Panc1 (cell line): ENCODE measurements around the gene CANX. TPM values are rescaled to one million over a fixed set of nuclear protein-coding genes. Genes with fewer than 3 reads are reported as not detected.

ENCODE experiments used
- ATAC-seq: fragments of 200-7000 bp; cut with Tn5 transposase; 2 replicates; pipeline ENCODE4 v1.9.1; 2020; ENCODE audit warnings: mild to moderate bottlenecking, moderate library complexity
- BruUV-seq: library from RNA; stranded (reverse); fragments of 400-500 nt; replicated peaks from 2 replicates; lab custom pipeline; 2021; lab: Mats Ljungman, UMichigan
- CTCF ChIA-PET: fragments of 300-600 bp; sonication (Branson Sonifier 250); formaldehyde crosslinking; loops from one replicate; lab custom pipeline; 2022; ENCODE audit warnings: antibody characterized with exemption; lab: Charles Lee
- POLR2A ChIA-PET: fragments of 300-600 bp; sonication (Branson Sonifier 250); formaldehyde crosslinking; loops from one replicate; lab custom pipeline; 2022; ENCODE audit warnings: antibody characterized with exemption; lab: Charles Lee
- DNase-seq: peaks from one replicate; pipeline ENCODE4 v3.0.0-alpha.2; 2010; ENCODE audit warnings: low read depth, low spot score
- H3K27ac ChIP-seq: 2 replicates; pipeline ENCODE4 v1.5.1; 2011; ENCODE audit warnings: mild to moderate bottlenecking, low read length, inconsistent platforms
- H3K27me3 ChIP-seq: fragments of 200-500 bp; sonication (Bioruptor generic); 2 replicates; pipeline ENCODE4 v1.6.0; 2014; ENCODE audit warnings: low read length, inconsistent platforms; ENCODE audit not compliant: control insufficient read depth, insufficient read depth
- H3K36me3 ChIP-seq: fragments of 200-500 bp; sonication (Bioruptor generic); 2 replicates; pipeline ENCODE4 v1.5.1; 2014; ENCODE audit warnings: inconsistent platforms, mild to moderate bottlenecking, low read length, moderate library complexity; ENCODE audit not compliant: control insufficient read depth, insufficient read depth
- H3K4me1 ChIP-seq: 2 replicates; pipeline ENCODE4 v1.5.1; 2011; ENCODE audit warnings: inconsistent platforms, mild to moderate bottlenecking, low read length, moderate library complexity; ENCODE audit not compliant: control insufficient read depth, insufficient read depth
- H3K4me3 ChIP-seq, 2 experiments: 2 replicates each; pipeline ENCODE4 v1.5.1; 2011 to 2012; ENCODE audit warnings: low read depth in 2 of 2, low read length in 2 of 2, mild to moderate bottlenecking in 2 of 2, inconsistent platforms in 1 of 2, moderate library complexity in 1 of 2
- H3K9me3 ChIP-seq: fragments of 200-500 bp; sonication (Bioruptor generic); 2 replicates; pipeline ENCODE4 v1.5.1; 2014; ENCODE audit warnings: low read depth, mild to moderate bottlenecking, inconsistent platforms, low read length, moderate library complexity; ENCODE audit not compliant: control insufficient read depth, insufficient read depth
- CTCF ChIP-seq: fragments of 450-650 bp; IDR thresholded peaks from 2 replicates; pipeline ENCODE4 v1.5.1; 2017; ENCODE audit warnings: mild to moderate bottlenecking
- POLR2AphosphoS5 ChIP-seq: IDR thresholded peaks from 2 replicates; pipeline ENCODE4 v1.6.1; 2012; ENCODE audit warnings: mild to moderate bottlenecking, low read depth, low read length, moderate library complexity
- SIN3A ChIP-seq: IDR thresholded peaks from 2 replicates; pipeline ENCODE4 v1.6.1; 2012; ENCODE audit warnings: low read depth, mild to moderate bottlenecking, low read length, moderate library complexity, borderline replicate concordance; ENCODE audit not compliant: insufficient read depth
- TCF7L2 ChIP-seq: IDR thresholded peaks from 2 replicates; pipeline ENCODE4 v1.6.1; 2011; ENCODE audit warnings: mild to moderate bottlenecking, low read depth, low read length, inconsistent platforms
- in situ Hi-C: cut with HindIII; loops from 2 replicates; pipeline ENCODE4 v1.10.0; 2016; ENCODE audit warnings: low sequenced_read_pairs, low pct_unique_long_range_greater_than_20kb
- intact Hi-C: fragments of 100-400 bp; cut with micrococcal nuclease; formaldehyde crosslinking; loops from one replicate; pipeline ENCODE4 v1.10.0; 2022; ENCODE audit not compliant: unreplicated experiment
- total RNA-seq: library from RNA; stranded (reverse); gene quantifications from one replicate; pipeline ENCODE4 v1.2.1, GENCODE V29; 2021; ENCODE audit not compliant: unreplicated experiment
- TF ChIP-seq, protein P1 (sequence below), 2 experiments: IDR thresholded peaks; 2 replicates each; pipeline ENCODE4 v1.6.1; 2011 to 2012; ENCODE audit warnings: low read depth in 2 of 2, control low read depth in 1 of 2, low read length in 1 of 2, mild to moderate bottlenecking in 1 of 2, moderate library complexity in 1 of 2; ENCODE audit not compliant: insufficient read depth in 1 of 2

The CANX gene
- total RNA-seq, 1 experiment from 2014 or later: 707 TPM

DNA sequence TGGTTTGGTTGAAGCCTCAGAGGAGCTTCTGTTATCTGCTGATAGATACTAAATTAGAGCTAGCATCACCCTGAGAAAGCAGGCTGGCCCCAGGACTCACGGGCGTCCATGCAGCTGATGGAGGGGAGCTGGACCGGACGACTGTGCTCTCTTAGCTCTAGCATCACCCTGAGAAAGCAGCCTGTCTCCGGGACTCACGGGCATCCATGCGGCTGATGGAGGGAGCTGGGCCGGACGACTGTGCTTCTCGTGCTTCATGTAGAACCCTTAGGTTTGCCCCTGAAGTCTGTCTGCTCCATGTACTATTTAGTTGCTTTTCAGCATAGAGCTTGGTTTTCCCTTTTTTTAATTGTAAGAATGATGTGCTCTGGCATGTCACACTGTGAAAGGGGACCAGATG is 78.7 kb downstream of the CANX start:
- Histone ChIP-seq H3K4me3 (no peak overlapping the region), H3K36me3 (no peaks in the 10 kb centered on the region), H3K27ac (no peak overlapping the region), H3K9me3 (no peaks in the 10 kb centered on the region), H3K4me1 (no peaks in the 10 kb centered on the region), H3K27me3 (no peaks in the 10 kb centered on the region)
- POLR2A ChIA-PET: no interaction called here
- BruUV-seq: no TSS peak
- TF ChIP-seq CTCF: no peak
- TF ChIP-seq SIN3A: no peak
- TF ChIP-seq, protein P1, sequence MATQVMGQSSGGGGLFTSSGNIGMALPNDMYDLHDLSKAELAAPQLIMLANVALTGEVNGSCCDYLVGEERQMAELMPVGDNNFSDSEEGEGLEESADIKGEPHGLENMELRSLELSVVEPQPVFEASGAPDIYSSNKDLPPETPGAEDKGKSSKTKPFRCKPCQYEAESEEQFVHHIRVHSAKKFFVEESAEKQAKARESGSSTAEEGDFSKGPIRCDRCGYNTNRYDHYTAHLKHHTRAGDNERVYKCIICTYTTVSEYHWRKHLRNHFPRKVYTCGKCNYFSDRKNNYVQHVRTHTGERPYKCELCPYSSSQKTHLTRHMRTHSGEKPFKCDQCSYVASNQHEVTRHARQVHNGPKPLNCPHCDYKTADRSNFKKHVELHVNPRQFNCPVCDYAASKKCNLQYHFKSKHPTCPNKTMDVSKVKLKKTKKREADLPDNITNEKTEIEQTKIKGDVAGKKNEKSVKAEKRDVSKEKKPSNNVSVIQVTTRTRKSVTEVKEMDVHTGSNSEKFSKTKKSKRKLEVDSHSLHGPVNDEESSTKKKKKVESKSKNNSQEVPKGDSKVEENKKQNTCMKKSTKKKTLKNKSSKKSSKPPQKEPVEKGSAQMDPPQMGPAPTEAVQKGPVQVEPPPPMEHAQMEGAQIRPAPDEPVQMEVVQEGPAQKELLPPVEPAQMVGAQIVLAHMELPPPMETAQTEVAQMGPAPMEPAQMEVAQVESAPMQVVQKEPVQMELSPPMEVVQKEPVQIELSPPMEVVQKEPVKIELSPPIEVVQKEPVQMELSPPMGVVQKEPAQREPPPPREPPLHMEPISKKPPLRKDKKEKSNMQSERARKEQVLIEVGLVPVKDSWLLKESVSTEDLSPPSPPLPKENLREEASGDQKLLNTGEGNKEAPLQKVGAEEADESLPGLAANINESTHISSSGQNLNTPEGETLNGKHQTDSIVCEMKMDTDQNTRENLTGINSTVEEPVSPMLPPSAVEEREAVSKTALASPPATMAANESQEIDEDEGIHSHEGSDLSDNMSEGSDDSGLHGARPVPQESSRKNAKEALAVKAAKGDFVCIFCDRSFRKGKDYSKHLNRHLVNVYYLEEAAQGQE (IDR thresholded peaks at IDR 0.05; ENCODE audit: insufficient read depth in 1 of 2, low read depth in 2 of 2, low read length in 1 of 2): no peak
- no peak for TF ChIP-seq TCF7L2
- TF ChIP-seq POLR2AphosphoS5: no peak
- in situ Hi-C loops (no loop called here), intact Hi-C loops (no loop called here)
- CTCF ChIA-PET: interaction anchor here (0.8 kb wide), 1 partner anchor 15 kb away, joined by 3 read pairs; no protein-coding TSS in a partner anchor
- ATAC-seq (no peak), DNase-seq (no peak)

GRCh38 chr5:179777909-179778308 is 79.1 kb downstream of the CANX start:
- intact Hi-C loops (no loop called here), in situ Hi-C loops (no loop called here)
- Histone ChIP-seq H3K4me1 (no peaks in the 10 kb centered on the region), H3K4me3 (no peak overlapping the region), H3K27ac (no peak overlapping the region), H3K36me3 (no peaks in the 10 kb centered on the region), H3K9me3 (no peaks in the 10 kb centered on the region), H3K27me3 (no peaks in the 10 kb centered on the region)
- ATAC-seq: no peak
- no peak for TF ChIP-seq SIN3A
- TF ChIP-seq CTCF: no peak
- DNase-seq: no peak
- no TSS peak for BruUV-seq
- ChIA-PET CTCF (interaction anchor here (0.8 kb wide), 1 partner anchor 15 kb away, joined by 3 read pairs; no protein-coding TSS in a partner anchor), POLR2A (no interaction called here)
